HG03521 (cell line): ENCODE results near the gene THBS2.
"Not testable (repeated sequence)": the region's sequence is repeated elsewhere in the genome, so short reads cannot be mapped to it uniquely, and the experiment has no call there.

Source experiments
- ATAC-seq: cut with Tn5 transposase; IDR thresholded peaks from one replicate; pipeline ENCODE4 v1.9.1; 2021; ENCODE audit warnings: mild to moderate bottlenecking, moderate library complexity; ENCODE audit not compliant: unreplicated experiment

The THBS2 gene

GRCh38 chr6:169212897-169213813, 40.5 kb downstream of the THBS2 start:
- ATAC-seq, result peak; percentile 100

- ATAC-seq, result no peak
Observed at GRCh38 chr6:169212436-169212835, 41.2 kb downstream of the THBS2 start.

GRCh38 chr6:169211881-169212280, 41.8 kb downstream of the THBS2 start:
- no peak for ATAC-seq

- no peak for ATAC-seq
Observed at GRCh38 chr6:169210611-169211010, 43.0 kb downstream of the THBS2 start.

- no peak for ATAC-seq
Observed at GRCh38 chr6:169208011-169208410, 45.6 kb downstream of the THBS2 start.

GRCh38 chr6:169207482-169207881, 46.2 kb downstream of the THBS2 start:
- no peak for ATAC-seq

GRCh38 chr6:169205176-169206160, 48.2 kb downstream of the THBS2 start:
- no peak for ATAC-seq

- ATAC-seq, result no peak
Observed at GRCh38 chr6:169204167-169204566, 49.5 kb downstream of the THBS2 start.

- no peak for ATAC-seq
Observed at GRCh38 chr6:169201985-169202384, 51.7 kb downstream of the THBS2 start.

GRCh38 chr6:169200893-169201514, 52.6 kb downstream of the THBS2 start:
- no peak for ATAC-seq

GRCh38 chr6:169199625-169200335, 53.9 kb downstream of the THBS2 start:
- ATAC-seq, result no peak

- no peak for ATAC-seq
Observed at GRCh38 chr6:169198885-169199284, 54.8 kb downstream of the THBS2 start.

- not testable (repeated sequence) for ATAC-seq
Observed at GRCh38 chr6:169197929-169198328, 55.7 kb downstream of the THBS2 start.

- not testable (repeated sequence) for ATAC-seq
Observed at GRCh38 chr6:169196279-169196678, 57.4 kb downstream of the THBS2 start.

GRCh38 chr6:169194737-169195136, 58.9 kb downstream of the THBS2 start:
- no peak for ATAC-seq

GRCh38 chr6:169190970-169191369, 62.7 kb downstream of the THBS2 start:
- no peak for ATAC-seq

GRCh38 chr6:169190144-169190584, 63.5 kb downstream of the THBS2 start:
- ATAC-seq, result no peak

GRCh38 chr6:169189686-169190085, 64.0 kb downstream of the THBS2 start:
- no peak for ATAC-seq

- no peak for ATAC-seq
Observed at GRCh38 chr6:169189182-169189581, 64.5 kb downstream of the THBS2 start.

GRCh38 chr6:169188475-169188874, 65.2 kb downstream of the THBS2 start:
- no peak for ATAC-seq
